ENCODE results near the gene FBXO46.
A peak's percentile ranks its signal among the peaks of the same experiment; 100 is the strongest.

Gene FBXO46

DNA sequence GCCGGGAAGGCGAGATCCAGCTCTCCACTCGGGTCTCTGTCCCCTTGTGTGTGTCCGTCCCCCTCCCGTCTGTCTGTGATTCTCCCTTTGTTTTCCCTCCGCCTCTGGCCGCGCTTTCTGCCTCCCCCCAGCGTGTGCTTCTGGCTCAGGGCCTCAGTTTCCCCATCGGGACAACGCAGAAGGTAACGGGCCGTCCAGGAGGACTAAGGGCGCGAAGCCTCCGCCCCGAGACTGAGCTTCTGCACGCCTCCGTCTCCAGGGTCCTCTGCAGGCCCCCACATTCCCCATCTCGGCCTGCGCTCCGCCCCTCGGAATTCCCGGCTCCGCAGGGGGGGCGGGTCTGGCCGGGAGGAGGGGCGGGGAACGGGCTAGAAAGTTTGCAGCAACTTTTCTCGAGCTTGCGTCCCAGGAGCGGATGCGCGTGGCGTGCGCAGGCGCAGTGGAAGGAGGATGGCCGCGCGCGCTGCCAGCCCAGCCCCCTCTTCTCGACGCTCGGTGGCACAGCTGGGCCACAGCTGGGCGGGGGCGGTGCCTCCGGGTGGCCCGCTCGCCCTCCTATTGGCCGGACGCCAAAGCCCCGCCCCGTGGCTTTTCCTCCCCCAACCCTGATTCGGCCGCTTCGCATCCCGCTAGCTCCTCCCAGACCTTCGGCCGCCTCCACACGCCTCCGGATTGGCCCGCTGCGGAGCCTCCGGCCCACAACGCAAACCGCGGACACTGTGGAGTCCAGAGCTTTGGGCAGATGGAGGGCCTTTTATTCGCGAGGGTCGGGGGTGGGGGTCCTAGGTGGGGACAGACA is 38.5 kb upstream of the FBXO46 start, which contains the start of gene SIX5:
TSS of gene SIX5 (minus strand) at position 269 of the 799 bp plus-strand sequence. CDS start 408 bp downstream, outside the sequence.
- TF ChIP-seq SIN3A (IDR thresholded peaks at IDR 0.05; ENCODE audit: borderline replicate concordance, insufficient read depth, low read length) (peak; percentile 97; the same call in 1 of the 2 replicates), TAF1 (IDR thresholded peaks at IDR 0.05; ENCODE audit: borderline replicate concordance, insufficient read depth, low read length) (peak; percentile 70; the same call in 1 of the 2 replicates), POLR2AphosphoS5 (IDR thresholded peaks at IDR 0.05; ENCODE audit: low read depth, low read length) (peak; percentile 31; the same call in 1 of the 2 replicates), FOXP2 (optimal IDR thresholded peaks at IDR 0.05; ENCODE audit: borderline replicate concordance, extremely low read depth, extremely low read length, insufficient read depth) (no peak)
- TF ChIP-seq, protein P1, sequence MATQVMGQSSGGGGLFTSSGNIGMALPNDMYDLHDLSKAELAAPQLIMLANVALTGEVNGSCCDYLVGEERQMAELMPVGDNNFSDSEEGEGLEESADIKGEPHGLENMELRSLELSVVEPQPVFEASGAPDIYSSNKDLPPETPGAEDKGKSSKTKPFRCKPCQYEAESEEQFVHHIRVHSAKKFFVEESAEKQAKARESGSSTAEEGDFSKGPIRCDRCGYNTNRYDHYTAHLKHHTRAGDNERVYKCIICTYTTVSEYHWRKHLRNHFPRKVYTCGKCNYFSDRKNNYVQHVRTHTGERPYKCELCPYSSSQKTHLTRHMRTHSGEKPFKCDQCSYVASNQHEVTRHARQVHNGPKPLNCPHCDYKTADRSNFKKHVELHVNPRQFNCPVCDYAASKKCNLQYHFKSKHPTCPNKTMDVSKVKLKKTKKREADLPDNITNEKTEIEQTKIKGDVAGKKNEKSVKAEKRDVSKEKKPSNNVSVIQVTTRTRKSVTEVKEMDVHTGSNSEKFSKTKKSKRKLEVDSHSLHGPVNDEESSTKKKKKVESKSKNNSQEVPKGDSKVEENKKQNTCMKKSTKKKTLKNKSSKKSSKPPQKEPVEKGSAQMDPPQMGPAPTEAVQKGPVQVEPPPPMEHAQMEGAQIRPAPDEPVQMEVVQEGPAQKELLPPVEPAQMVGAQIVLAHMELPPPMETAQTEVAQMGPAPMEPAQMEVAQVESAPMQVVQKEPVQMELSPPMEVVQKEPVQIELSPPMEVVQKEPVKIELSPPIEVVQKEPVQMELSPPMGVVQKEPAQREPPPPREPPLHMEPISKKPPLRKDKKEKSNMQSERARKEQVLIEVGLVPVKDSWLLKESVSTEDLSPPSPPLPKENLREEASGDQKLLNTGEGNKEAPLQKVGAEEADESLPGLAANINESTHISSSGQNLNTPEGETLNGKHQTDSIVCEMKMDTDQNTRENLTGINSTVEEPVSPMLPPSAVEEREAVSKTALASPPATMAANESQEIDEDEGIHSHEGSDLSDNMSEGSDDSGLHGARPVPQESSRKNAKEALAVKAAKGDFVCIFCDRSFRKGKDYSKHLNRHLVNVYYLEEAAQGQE (IDR thresholded peaks at IDR 0.05; ENCODE audit: insufficient read depth in 1 of 2, low read depth in 2 of 2, low read length in 2 of 2), result peak; percentile 12 to 43; a peak in 1 of 4 replicates

DNA sequence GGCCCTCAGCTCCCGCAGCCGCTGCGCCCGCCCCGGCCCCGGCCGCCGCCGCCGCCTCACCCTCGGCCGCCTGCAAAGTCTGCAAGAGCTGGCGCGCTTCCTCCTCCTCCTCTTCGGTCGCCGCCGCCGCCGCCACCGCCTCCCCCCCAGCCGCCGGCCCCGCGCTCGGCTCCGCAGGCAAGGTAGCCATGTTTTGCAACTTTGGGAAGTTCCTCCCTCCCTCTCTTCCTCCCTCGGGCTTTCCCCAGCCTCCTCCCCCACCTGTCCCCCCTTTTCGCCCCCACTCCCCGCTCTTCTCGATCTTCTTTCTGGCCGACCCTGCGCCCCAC is 37.9 kb upstream of the FBXO46 start:
- TF ChIP-seq SIN3A (IDR thresholded peaks at IDR 0.05; ENCODE audit: borderline replicate concordance, insufficient read depth, low read length), result no peak
- TF ChIP-seq FOXP2 (optimal IDR thresholded peaks at IDR 0.05; ENCODE audit: borderline replicate concordance, extremely low read depth, extremely low read length, insufficient read depth), result no peak
- TF ChIP-seq POLR2AphosphoS5 (IDR thresholded peaks at IDR 0.05; ENCODE audit: low read depth, low read length), result no peak
- TF ChIP-seq, protein P1 (IDR thresholded peaks at IDR 0.05; ENCODE audit: insufficient read depth in 1 of 2, low read depth in 2 of 2, low read length in 2 of 2), result no peak

DNA sequence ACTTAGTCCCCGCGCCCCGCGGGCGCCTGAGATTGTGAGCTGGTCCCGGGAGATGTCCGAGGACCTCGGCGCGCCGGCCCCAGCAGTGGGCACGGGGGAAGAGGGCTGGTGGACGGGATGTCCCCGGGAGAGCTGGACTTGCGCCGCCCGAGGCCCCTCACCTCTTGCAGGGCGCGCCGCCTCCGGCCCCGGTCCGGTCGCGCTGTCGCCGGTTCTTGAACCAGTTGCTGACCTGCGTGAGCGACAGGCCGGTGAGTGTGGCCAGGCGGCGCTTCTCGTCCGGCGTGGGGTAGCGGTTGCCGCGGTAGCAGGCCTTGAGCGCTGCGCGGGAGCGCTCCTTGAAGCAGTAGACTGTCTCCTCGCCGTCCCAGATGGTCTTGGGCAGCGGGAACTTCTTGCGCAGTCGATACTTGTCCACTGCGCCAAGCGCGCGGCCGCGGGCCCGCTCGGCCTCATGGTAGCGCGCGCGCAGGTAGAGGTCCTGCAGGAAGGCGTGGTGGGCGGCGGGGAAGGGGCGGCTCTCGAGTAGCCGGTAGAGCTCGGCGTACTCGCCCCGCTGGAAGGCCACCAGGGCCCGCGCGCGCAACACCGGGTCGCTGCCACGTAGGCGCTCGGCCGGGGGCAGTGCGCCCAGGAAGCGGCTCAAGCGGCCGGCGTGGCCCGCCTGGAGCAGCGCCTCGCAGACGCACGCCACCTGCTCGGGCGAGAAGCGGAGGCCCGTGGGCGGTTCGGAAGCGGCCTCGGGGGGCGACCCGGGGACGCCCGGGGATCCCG is 37.4 kb upstream of the FBXO46 start:
- no peak for TF ChIP-seq TAF1 (IDR thresholded peaks at IDR 0.05; ENCODE audit: borderline replicate concordance, insufficient read depth, low read length)
- TF ChIP-seq, protein P1 (IDR thresholded peaks at IDR 0.05; ENCODE audit: insufficient read depth in 1 of 2, low read depth in 2 of 2, low read length in 2 of 2), result 0 out of 4 replicates have a peak, but pooled peaks of 1 of the 2 experiments have one; percentile 5

DNA sequence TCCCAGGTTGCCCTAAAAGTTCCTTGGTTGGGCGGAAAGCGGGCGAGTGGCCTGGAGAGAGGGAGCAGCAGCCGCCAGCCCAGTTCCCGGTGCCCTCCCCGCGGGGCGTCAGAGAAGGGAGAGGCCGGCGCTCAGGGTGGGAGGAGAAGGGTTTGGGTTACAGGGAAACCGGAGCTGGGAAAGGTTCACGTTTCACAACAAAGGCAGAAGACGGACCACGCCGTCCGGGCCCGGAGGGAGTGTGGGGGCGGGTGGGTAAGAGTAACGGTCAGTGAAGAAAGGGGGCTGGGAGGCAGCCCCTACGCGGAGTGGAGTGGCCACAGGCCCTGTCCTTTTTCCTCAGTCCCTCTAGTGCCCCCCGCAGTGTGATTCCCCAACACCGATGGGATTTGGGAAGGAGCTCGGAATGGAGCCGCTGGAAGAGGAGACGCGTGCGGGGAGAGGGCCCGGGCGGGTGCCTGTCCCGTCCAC is 36.7 kb upstream of the FBXO46 start:
- TF ChIP-seq SIN3A (IDR thresholded peaks at IDR 0.05; ENCODE audit: borderline replicate concordance, insufficient read depth, low read length) (peak; percentile 86; the same call in 1 of the 2 replicates), FOXP2 (optimal IDR thresholded peaks at IDR 0.05; ENCODE audit: borderline replicate concordance, extremely low read depth, extremely low read length, insufficient read depth) (no peak), TAF1 (IDR thresholded peaks at IDR 0.05; ENCODE audit: borderline replicate concordance, insufficient read depth, low read length) (peak; percentile 33; the same call in 1 of the 2 replicates), POLR2AphosphoS5 (IDR thresholded peaks at IDR 0.05; ENCODE audit: low read depth, low read length) (peak; percentile 66)
- TF ChIP-seq, protein P1 (IDR thresholded peaks at IDR 0.05; ENCODE audit: insufficient read depth in 1 of 2, low read depth in 2 of 2, low read length in 2 of 2), result no peak
